GM19193 (cell line): ENCODE data around the gene OR4E1.

Experiments
- POLR2A ChIP-seq: IDR thresholded peaks from 4 replicates; pipeline ENCODE4 v1.6.1; 2011; ENCODE audit not compliant: insufficient read depth, insufficient read length; ENCODE audit errors: extremely low read depth

Gene OR4E1, protein sequence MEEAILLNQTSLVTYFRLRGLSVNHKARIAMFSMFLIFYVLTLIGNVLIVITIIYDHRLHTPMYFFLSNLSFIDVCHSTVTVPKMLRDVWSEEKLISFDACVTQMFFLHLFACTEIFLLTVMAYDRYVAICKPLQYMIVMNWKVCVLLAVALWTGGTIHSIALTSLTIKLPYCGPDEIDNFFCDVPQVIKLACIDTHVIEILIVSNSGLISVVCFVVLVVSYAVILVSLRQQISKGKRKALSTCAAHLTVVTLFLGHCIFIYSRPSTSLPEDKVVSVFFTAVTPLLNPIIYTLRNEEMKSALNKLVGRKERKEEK

DNA sequence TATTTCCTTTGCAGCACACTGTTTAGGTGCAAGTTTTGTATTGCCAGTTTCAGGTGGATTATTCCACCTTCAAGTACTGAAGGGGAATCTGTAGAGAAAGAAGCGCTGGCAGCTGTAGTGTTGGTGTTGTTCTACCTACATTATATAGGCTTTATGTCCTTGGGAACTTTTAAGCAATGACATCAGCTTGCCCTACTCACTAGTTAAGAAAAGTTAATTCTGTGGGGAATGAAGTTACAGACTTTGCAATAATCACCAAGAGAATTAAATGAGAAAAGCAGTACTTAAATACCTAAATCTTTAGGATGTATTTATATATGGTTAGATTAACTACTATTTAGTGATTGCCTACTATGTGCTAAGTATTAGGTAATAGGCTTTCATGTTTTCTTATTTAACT is at the start of gene OR4E1:
Gene OR4E1 (minus strand): TSS at position 101 of the 400 bp plus-strand sequence. CDS start 2,883 bp downstream, outside the sequence.
- TF ChIP-seq POLR2A: no peak

GRCh38 chr14:21721504-21721903 is 47.9 kb upstream of the OR4E1 start:
- no peak for TF ChIP-seq POLR2A

DNA sequence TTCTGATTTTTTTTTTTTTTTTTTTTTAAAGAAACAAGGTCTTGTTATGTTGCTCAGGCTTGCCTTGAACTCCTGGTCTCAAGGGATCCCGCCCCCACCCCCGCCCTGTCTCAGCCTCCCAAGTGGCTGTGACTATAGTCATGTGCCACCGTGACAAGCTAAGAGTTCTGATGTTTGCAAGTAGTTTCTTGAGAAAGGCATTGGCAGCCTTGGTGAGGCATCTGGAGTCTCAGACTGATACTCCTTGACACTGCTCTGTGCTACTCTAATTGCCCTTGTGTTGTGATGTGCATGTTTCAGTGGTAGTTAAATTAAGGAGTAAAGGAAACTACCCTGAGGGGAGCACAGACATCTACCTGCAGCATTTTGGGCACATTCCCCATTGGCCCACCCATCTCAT is 46.2 kb upstream of the OR4E1 start:
- TF ChIP-seq POLR2A: no peak

DNA sequence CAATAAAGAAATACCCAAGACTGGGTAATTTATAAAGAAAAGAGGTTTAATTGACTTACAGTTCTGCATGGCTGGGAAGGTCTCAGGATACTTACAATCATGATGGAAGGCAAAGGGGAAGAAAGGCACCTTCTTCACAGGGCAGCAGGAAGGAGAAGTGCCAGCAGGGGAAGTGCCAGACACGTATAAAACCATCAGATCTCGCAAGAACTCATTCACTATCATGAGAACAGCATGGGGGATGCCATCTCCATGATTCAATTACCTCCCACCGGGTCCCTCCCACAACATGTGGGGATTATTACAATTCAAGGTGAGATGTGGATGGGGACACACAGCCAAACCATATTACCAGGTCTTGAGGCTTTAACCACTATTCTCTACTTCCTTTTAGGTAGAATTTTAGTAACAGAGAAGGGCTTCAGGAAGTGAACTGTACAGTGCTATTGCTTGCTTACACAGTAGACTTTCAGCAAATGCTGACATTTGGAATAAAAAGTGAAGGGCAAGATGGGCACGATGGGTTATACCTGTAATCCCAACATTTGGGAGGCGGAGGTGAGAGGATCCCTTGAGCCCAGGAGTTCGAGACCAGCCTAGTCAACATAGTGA is 40.8 kb upstream of the OR4E1 start:
- no peak for TF ChIP-seq POLR2A

GRCh38 chr14:21712036-21712435 is 38.4 kb upstream of the OR4E1 start:
- no peak for TF ChIP-seq POLR2A

DNA sequence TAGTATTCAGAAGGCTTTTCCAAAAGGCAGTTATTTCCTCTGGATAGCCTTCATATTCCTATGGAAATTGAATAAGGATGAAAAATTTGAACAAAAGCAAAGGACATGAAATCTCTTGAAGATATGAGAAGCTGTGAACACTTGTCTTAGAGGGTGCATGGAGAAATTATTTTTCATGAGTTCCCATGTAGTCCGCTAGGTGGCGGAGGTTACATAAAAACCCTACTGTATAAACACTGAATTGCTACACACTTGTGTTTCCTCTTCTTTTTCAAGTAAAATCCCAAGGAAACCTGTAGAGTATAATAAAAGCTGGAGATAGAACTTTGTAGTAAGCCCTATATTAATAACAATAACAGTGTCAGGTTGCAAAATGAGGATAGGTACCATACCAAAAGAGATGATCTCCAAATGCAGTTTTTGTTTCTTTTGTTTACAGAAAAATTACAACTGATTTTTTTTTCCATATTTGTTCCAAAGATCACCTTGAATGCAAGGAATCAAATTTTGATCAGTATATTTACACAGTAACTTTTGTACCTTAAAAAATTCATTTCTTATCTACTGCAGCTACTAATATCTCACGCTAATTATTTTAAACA is 37.8 kb upstream of the OR4E1 start:
- no peak for TF ChIP-seq POLR2A

DNA sequence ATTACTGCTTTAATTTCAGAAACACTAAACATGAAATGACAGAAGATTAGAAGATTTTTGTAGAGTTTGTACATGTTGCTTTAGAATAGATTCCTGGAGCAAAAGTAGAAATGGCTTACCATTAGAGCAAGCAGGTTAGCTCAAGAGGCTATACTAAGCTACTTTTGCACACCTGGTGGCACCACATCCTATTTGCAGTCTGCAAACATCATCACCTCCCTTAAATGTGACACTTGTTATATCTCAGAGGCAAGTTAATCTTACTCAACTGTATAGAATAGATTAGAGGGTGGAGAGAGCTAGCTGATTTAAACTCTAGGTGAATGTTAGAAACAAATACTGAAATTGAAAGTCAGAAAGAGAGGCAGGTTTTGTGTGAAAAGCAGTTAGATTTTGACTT is 30.7 kb upstream of the OR4E1 start:
- no peak for TF ChIP-seq POLR2A

DNA sequence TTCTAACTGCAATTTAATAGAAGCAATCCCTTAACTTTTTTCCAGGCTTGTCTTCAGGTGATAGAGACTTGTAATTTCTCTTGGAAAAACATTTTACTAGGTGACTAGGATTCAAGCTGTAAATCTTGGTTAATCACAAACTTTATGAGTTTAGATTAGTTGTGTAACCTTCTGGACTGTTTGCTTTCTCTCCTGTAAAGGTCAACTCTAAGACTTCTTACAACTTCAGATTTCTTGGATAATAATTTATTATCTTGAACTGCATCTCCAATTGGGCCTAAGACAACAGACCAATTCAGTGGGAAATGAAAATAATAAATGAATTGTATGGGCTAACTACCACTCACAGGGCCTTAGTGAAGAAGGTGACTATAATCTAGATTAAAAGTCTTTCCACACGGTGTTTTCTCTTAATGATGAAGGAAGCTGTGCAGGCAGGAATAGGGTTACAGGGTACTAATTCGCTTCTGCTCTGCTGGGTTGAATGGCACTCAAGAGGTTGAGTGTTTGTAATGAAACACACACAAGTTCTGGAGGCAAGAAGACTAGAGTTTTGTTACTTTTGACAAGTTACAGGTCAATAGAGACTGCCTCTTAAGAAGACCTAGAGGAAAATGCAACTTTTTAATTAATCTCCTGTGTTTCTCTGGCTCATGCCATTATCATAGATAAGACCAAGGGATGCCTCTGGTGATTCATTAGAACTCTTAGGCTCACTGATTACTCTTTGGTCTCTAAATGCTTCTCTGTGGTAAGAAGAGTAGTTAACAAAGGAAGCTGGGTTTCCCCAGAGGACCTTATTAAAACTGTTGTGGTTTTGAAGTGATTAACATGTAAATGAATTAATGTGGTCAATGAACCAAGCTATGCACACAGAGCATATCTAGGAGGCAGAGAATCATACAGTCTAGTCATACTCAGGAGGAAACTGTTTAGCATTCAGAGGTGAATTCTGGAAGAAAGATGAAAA is 30.0 kb upstream of the OR4E1 start:
- no peak for TF ChIP-seq POLR2A

GRCh38 chr14:21702316-21702715 is 28.7 kb upstream of the OR4E1 start:
- no peak for TF ChIP-seq POLR2A

DNA sequence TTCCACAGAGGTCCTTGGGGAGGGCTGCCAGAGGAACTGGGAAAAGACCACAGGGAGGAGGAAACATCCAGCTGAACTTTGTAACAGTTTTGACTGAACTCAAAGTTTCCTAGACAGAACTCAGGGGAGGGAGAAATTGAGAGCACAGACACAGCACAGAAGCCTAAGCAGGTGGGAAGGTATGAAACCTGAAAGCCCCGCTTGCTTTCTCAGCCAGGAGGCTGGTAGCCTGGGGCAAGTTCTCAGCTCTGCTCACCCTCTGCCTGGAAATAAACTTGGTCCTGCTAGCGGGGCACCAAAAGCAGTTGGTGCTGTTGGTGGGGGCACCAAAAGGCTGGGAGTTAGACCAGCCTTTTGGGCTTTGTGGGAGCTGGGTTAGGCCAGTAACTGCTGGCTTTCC is 25.9 kb upstream of the OR4E1 start:
- TF ChIP-seq POLR2A: no peak

GRCh38 chr14:21694425-21694824 is 20.8 kb upstream of the OR4E1 start:
- no peak for TF ChIP-seq POLR2A

DNA sequence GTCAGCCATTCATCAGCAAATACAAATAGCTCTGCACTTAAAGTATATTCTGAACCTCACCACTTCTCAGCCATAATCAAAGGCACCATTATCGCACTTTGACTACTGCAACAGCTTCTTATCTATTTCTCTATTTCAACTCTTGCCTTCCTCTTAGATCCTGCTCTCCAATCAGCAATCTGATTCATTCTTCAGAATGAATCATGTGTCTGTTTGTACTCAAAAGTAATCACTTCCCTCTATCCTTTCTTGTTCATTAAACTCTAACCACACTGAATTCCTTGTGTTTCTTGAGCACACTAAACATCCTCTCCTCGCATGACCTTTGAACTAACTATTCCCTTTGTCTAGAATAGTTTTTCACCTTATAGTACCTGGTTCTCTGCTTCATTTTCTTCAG is 12.8 kb upstream of the OR4E1 start:
- no peak for TF ChIP-seq POLR2A

DNA sequence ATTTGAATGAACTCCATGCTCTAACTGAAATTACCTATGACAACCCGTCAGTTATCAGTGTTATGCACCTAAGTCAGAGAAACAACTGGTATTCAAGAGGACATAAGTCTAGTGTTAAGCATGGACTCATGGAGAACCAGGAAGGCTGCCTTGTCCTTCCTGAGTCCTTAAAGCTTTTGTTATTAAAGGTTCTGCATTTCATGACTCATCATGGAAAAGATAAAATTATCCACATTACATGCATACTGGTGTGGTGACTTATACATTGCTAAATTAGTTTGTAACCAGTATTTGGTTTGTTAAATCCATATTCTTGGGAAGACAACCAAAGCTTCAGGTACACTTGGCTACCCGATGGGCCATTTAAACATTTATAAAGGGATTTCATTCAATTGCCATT is 6.5 kb upstream of the OR4E1 start:
- no peak for TF ChIP-seq POLR2A

- no peak for TF ChIP-seq POLR2A
Observed at GRCh38 chr14:21675566-21675965, 1.9 kb upstream of the OR4E1 start.

DNA sequence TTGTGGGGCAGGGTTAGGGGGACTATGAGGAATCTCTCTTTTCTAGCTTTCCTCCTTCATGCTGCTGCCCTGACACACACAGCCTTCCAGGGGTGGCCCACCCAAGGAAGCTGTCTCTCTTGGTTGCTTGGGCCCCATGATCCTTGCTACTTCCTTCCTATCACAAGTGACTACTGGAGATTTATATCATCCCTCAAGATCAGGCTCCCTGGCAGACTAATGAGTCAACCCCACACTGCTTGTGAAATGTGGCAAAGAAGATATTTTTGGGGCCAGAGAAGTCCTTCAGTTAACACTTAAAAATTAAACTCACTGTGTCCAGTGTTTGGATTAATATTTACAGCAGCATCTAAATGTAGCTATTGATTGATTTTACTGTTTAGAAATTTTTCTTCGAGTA is 1.5 kb downstream of the OR4E1 start:
- no peak for TF ChIP-seq POLR2A
